Astrocyte of the cerebellum (primary cell): ENCODE results near the gene TRNP1.
"Not testable (repeated sequence)": the region's sequence is repeated elsewhere in the genome, so short reads cannot be mapped to it uniquely, and the experiment has no call there.

ENCODE experiments used
- DNase-seq: peaks from one replicate; pipeline ENCODE4 v3.0.0-alpha.2; 2011; ENCODE audit warnings: low read depth
- H3K4me3 ChIP-seq: 2 replicates; pipeline ENCODE4 v1.5.1; 2011; ENCODE audit warnings: mild to moderate bottlenecking, low read depth, low read length, moderate library complexity
- CTCF ChIP-seq: IDR thresholded peaks from 2 replicates; pipeline ENCODE4 v1.5.1; 2012; ENCODE audit warnings: low read length, low read depth, moderate library complexity, mild to moderate bottlenecking; ENCODE audit errors: missing control alignments
- in situ Hi-C: cut with HindIII; loops from 2 replicates; pipeline ENCODE4 v1.10.0; 2017; ENCODE audit warnings: low sequenced_read_pairs

Gene TRNP1

DNA sequence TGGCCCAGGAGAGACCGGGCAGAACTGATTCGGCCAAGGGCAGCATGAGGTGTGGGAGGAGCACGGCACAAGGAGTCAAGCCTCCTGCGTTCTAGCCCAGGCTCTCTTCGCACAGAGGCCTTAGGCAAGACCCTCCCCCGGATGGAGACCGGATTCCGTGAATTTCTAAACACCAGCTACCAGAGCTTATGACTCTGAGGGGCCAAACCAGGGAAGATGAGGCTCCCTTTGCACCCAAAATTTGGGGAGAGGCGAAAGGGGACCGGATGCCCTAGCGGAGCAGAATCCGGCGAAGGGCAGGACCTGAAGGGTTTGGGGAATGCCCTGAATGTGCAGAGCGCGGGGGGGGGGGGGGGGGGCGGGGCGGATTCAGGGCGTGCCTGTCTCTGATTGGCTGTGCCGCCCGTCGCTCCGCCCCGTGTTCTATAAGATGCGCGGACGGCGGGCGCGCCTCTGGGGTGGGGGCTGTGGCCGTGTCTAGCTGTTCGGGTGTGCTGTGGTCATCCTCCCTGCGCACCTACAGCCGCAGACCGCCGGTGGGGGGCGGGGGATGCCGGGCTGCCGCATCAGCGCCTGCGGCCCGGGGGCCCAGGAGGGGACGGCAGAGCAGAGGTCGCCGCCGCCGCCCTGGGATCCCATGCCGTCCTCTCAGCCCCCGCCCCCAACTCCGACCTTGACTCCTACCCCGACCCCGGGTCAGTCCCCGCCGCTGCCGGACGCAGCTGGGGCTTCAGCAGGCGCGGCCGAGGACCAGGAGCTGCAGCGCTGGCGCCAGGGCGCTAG, at the start of gene TRNP1:
Gene TRNP1, plus strand, starts transcription at position 456 of the 783 bp plus-strand sequence. Its CDS starts 95 bp downstream, at position 551.
- TF ChIP-seq CTCF = no peak
- peak within 1 kb of the TSS; percentile 63 for H3K4me3 ChIP-seq
- in situ Hi-C loops = loop anchor here (5.0 kb wide), 1 partner anchor 44 kb away; no protein-coding TSS in a partner anchor
- DNase-seq = no peak

GRCh38 chr1:26945138-26945537, 48.4 kb upstream of the TRNP1 start:
- in situ Hi-C loops = no loop called here
- H3K4me3 ChIP-seq = no peak overlapping the region
- TF ChIP-seq CTCF = no peak
- DNase-seq = no peak

GRCh38 chr1:26945728-26946127, 47.8 kb upstream of the TRNP1 start:
- no peak for TF ChIP-seq CTCF
- DNase-seq = no peak
- H3K4me3 ChIP-seq = no peak overlapping the region
- in situ Hi-C loops = no loop called here

DNA sequence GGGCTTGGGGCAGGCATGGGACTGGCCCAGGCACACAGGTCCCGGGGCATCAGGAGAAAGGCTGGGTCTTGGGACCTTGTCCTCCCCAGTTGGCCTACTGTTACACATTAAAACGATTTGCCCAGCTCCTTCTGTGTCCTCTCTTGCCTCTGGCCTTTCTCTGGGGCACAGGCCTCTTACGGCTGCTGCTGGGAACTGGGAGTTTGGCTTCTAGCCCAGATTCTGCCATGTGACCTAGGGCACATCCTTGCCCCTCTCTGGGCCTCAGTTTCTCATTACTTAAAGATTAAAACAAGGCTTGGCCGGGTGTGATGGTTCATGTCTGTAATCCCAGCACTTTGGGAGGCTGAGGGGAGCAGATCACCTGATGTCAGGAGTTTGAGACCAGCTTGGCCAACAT, 47.2 kb upstream of the TRNP1 start:
- DNase-seq = no peak
- in situ Hi-C loops = no loop called here
- no peak for TF ChIP-seq CTCF
- no peak overlapping the region for H3K4me3 ChIP-seq

- in situ Hi-C loops, DNase-seq, H3K4me3 ChIP-seq: not testable (repeated sequence)
Measured at GRCh38 chr1:26948725-26949057, 44.8 kb upstream of the TRNP1 start.

DNA sequence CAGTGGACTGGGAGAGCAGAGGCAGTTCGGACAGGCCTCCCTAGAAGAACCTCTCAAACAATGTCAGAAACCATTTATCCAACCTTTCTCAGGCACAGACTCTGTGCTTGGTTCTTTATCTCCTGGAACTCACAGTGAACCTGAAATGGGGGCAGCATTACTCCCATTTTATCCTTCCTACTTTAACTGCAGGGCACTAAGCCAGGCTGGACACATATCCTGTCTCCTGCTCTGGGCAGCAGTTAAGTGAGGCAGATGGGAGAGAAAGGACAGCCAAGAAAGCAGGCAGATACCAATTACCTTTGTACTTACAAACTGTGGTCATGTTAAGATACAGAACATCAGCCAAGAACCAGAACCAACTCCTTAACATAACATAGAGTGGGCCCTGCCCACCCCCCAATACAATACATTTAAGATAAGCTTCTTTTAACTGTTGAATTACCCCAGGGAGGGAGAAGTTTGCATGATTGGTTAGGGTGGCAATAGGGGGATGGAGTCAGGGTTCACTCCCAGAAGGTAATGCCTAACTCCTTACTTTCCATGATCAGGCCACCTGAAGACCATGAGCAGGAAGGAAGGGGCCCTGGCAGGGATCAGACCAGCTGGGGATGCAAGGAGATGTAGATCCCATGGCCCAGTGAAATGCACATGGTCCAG, 44.1 kb upstream of the TRNP1 start:
- in situ Hi-C loops = no loop called here
- no peak for TF ChIP-seq CTCF
- H3K4me3 ChIP-seq = no peak overlapping the region
- no peak for DNase-seq

DNA sequence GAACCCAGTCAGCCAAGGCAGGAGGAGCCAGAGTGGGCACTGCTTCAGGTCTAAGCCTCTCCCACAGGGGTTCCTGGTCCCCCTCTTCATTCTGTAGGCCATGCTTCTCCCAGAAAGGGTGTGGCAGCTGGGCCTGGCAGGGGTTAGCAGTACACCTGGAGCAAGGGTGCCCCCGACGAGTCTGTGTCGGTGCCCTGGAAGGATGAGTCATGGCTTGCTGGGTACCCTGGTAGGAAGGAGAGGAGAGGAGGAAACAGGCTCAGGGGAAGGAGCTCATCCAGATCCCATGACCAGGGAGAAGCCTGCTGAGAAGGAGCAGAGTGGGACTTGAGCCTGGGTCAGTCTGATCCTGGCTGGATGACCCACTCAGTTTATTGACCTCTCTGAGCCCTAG, 43.6 kb upstream of the TRNP1 start:
- H3K4me3 ChIP-seq = no peak overlapping the region
- in situ Hi-C loops = no loop called here
- DNase-seq = no peak
- TF ChIP-seq CTCF = no peak
